Measurements from ENCODE around the gene KRTAP9-7.

KRTAP9-7 gene

DNA sequence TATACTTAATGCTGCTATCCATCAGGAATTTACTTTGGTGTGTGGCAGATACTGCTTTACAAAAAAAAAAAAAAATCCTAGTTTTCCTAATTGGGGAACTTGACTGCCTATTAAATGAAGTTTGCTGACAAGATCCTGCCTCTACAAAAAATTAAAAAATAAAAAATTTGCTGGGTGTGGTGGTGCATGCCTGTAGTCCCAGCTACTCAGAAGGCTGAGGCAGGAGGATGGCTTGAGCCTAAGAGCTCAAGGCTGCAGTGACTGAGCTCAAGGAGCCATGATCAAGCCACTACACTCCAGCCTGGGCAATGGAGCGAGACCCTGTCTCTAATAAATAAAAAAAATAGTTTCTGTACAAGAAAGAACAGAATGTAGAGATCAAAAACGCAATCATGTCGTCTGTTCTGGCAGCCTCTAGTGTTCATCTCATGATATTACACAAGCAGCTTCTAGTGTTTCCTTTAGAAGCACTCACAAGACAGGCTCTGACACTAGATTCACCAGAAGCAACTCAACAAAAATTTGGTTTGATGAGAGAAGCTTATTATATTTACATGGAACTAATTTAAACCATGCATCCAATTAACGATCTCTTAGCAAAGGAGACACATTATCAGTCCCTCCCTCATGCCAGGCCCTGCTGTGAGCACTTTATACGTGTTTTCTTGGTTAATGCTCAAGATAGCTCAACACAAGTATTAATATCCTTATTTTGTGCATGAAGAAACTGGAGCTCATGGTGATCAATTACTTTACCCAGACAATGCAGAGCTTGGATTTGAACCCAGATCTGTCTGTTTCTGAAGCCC lies 46.8 kb downstream of the KRTAP9-7 start:
- no peak for DNase-seq (ENCODE audit: low spot score)

DNA sequence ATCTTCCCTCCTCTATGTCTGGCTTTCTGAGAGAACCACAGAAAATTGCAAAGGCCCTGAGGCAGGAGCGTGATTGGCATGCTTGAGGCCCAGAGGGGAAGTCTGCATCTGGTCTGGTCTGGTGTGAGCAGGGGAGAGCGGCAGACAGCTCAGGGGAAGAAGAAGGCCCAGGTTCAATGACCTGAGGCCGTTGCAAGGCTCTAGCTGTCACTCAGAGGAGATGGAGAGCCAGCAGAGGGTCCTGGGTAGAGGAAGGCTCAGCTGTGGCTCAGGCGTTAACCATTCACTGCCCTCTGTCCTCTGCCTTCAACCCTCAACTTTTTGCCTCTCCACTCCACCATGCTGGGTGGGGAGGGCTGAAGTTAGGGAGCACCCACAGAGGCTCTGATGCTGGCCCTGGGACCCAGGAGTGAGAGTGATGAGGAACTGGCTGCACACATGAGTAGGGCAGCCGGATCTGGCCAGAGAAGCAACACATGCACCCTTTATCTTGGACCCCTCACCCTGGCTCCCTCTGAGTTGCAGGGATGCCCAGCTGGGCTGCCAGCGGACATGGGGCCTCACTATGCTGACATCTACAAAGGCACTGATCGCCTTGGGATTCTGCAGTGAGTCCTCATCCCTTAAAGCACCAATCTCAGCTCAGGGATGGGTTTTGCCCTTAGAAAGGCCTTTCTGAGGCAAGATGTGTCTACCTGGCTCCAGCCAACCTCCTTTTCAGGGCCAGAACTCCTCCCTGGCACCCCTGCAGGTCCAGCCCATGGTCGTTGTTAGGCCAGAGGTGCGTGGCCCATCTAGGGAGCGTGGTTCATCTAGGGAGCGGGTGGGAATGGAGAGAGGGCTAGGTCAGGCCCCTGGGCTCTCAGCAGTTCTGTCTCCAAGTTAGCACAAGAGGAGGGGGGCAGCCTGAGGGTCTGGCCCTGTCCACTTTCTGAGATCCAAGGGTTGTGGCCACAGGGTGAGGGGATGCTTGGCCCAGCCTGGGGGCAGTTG lies 47.7 kb downstream of the KRTAP9-7 start:
- DNase-seq (ENCODE audit: low spot score), result no peak

DNA sequence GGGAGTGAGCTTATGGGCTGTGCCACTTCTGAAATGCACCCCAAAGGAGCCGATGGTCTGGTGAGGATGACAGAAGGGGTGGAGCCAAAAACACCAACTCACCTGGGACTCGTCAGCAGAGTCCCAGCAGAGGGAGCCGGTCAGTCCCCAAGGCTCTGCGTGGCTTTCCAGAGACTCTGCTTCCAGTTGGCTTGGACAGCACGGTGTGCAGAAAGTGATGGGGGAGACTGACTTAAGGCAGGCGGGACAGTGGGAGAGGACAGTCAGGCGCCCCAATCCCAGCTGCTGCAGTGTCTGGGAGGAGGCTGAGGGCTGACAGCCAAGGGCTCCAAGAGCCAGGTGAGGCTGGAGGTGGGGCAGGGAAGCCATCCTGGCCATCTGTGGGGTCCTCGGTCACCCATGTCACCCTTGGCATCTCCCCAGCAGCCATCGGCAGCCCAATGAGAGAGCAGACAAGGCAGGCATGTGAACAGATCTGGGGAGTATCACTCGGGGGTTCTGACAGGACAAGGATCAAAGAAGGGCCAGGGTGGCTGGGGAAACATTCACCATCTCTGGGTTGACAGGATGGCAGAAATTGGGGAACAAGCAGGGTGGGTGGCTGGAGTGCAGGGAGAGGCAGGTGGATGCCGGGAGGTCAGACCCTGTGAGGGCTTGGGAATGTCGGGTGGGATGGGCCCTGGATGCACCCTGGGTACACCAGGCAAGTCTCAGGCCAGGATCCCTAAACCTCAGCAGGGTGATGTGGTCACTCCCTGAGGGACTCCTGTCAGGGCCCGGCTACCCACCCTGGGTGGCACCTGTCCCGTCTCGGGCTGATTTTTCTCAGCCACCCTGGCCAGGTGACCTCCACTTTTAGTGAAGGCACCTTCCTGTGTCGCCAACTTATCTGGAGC lies 48.9 kb downstream of the KRTAP9-7 start:
- DNase-seq (ENCODE audit: low spot score), result no peak

DNA sequence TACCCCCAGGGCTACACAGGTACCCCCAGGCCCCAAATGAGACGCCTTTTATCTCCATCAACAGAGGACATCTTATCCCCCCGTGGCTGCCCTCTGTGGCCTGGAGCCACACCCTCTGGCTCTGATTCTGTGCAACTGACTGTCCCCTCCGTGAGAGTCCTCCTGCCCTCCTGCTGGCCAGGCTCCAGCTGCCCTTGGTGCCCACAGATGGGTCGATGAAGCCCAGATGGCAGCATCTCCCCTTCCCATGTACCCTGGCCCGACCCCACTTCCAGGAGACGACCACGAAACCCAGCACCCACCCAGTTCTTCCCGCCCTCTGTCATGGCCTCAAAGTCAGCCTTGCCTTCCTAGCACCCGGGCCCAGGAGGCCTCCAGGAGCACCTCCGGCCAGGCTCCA lies 49.6 kb downstream of the KRTAP9-7 start:
- no peak for DNase-seq (ENCODE audit: low spot score)

DNA sequence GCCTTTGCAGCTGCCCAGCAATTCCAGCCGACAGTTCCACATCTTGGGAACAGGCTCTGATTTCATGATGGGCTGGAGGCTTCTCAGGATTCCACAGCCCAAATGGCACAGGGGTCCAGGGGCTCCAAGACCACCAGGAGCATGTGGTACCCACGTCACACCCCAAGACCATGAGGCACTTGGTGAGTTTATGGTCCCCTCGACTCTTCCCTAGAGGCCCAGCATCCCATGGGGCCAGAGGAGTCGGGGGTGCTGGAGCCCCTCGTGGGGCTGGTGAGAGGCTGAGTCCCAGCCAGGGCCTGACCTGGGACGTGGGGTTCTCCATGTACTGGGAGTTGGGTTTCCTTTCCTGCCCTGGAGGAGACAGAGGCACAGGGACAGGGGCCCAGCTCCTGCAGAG lies 50.1 kb downstream of the KRTAP9-7 start:
- no peak for DNase-seq (ENCODE audit: low spot score)
